ENCODE measurements around the gene SPPL2B. TPM values are rescaled to one million over a fixed set of nuclear protein-coding genes. Genes with fewer than 3 reads are reported as not detected.
A peak's percentile ranks its signal among the peaks of the same experiment; 100 is the strongest.

The SPPL2B gene
- total RNA-seq, 1 donor from 2014 or later, result 11.0 TPM

DNA sequence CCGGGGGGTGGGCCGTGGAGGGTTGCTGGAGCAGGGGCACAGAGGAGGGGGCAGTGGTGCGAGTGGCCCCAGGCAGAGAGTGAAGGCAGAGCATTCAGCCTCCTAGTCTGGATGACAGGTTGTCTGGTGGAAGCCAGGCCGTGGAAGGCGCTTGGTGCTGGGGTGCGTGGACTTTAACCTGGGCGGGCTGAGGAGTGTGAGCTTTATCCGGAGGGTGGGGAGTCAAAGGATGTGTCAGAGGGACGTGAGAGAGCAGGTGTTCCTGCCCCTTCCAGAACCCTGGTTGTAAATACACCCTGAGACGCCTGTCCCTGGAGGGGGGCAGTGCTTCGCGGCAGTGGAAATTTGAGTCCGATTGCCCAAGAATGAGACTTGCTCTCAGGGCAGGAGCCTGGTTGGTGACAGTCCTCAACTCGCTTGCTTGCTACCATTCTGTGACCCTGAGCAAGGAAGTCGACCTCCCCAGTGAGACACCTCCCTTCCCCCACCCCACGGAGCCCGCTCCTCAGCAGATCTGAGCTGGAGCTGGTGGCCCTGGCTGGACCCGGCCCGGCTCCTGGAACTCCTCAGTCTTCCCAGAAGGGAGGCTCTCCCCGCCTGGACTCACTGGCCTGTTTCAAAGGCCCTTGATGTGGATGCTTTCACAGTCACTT is 2.3 kb downstream of the SPPL2B start:
- H3K4me1 ChIP-seq (ENCODE audit: control insufficient read depth in 3 of 3, insufficient read depth in 3 of 3, low read length in 3 of 3), result peaks cover 53 to 70% (median 57%) of the 10 kb centered on the region in 3 donors
- H3K27ac ChIP-seq (ENCODE audit: low read depth, low read length), result peak overlapping the region; percentile 84
- H3K9me3 ChIP-seq (ENCODE audit: control insufficient read depth in 3 of 3, low read length in 3 of 3), result no peaks in the 10 kb centered on the region
- peak overlapping the region; percentile 63 to 71 (median 71) for H3K9ac ChIP-seq (ENCODE audit: low read depth in 1 of 3, low read length in 3 of 3)
- peak overlapping the region in 2 of 3 donors; percentile 35 to 45 for H3K4me3 ChIP-seq (ENCODE audit: low read length in 3 of 3)
- H3K36me3 ChIP-seq (ENCODE audit: control insufficient read depth in 3 of 3, insufficient read depth in 3 of 3, low read length in 3 of 3), result peaks cover 0 to 8% (median 0%) of the 10 kb centered on the region in 3 donors
- H3K27me3 ChIP-seq (ENCODE audit: control insufficient read depth in 3 of 3, insufficient read depth in 3 of 3, low read length in 3 of 3), result no peaks in the 10 kb centered on the region

DNA sequence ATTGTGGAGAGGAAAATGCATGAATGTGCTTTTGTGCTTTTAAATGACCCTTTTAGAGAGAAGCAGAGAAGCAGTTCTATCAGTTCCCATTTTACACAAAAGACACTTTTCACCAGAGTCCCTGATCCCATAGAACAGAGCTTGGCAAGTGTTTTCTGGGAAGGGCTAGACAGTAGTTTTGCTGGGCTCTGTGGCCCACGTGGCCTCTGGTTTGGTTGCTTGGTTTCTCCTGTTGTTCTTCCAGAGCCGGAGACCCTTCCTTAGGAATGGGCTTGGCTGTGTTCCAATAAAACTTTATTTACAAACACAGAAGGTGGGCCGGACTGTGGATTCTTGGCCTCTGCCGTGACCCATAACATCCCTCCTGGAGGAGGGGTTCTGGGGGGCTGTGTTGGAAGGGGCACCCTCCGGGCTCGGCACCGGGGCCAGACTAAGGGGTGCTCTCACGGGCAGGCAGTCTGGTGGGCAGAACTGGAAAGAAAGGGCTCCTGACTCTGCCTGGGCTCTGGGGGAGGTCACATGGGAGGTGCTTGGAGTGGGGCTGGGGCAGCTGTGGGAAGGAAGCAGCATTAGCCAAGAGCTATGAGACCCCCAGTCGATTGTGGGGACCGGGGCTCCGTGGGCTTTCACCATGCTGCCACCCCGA is 3.2 kb downstream of the SPPL2B start:
- peaks cover 48 to 78% (median 60%) of the 10 kb centered on the region in 3 donors for H3K4me1 ChIP-seq (ENCODE audit: control insufficient read depth in 3 of 3, insufficient read depth in 3 of 3, low read length in 3 of 3)
- H3K27ac ChIP-seq (ENCODE audit: low read depth, low read length), result peak overlapping the region; percentile 84
- peak overlapping the region in 2 of 3 donors; percentile 41 to 45 for H3K4me3 ChIP-seq (ENCODE audit: low read length in 3 of 3)
- peak overlapping the region in 2 of 3 donors; percentile 43 to 50 for H3K9ac ChIP-seq (ENCODE audit: low read depth in 1 of 3, low read length in 3 of 3)
- no peaks in the 10 kb centered on the region for H3K27me3 ChIP-seq (ENCODE audit: control insufficient read depth in 3 of 3, insufficient read depth in 3 of 3, low read length in 3 of 3)
- no peaks in the 10 kb centered on the region for H3K9me3 ChIP-seq (ENCODE audit: control insufficient read depth in 3 of 3, low read length in 3 of 3)
- peaks cover 0 to 5% (median 4%) of the 10 kb centered on the region in 3 donors for H3K36me3 ChIP-seq (ENCODE audit: control insufficient read depth in 3 of 3, insufficient read depth in 3 of 3, low read length in 3 of 3)

DNA sequence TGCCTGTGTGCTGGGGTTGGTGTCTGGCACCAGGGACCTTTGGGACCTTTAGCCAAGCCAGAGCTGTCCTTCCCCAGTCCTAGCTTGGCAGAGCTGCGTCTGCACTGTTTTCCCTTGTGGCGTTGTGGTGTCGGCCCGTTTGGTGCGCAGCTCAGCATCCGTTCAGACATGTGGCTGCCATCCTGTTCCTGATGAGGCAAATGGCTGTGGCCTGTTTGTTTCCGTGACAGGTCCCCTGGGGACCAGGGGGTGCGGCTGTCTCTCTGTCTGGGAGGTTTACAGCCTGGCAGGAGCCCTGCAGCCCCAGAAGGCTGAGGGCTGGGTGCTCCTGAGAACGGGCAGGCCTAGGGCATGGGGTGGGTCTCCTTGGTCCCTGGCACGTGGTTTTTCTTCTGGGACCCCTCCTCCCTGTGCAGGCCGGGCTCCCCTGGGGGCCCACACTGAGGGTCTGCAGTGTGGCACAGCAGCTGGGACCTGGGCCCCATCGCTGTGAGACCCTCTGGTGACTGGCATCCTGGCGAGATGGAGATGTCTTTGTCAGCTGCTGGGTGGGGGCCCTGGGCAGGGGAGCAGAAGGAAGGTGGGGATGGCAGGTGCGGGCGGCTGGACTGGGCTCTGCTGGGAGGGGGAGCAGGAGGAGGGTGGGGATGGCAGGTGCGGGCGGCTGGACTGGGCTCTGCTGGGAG is 4.0 kb downstream of the SPPL2B start:
- Histone ChIP-seq H3K36me3 (ENCODE audit: control insufficient read depth in 3 of 3, insufficient read depth in 3 of 3, low read length in 3 of 3) (peaks cover 2 to 6% (median 2%) of the 10 kb centered on the region in 3 donors), H3K9me3 (ENCODE audit: control insufficient read depth in 3 of 3, low read length in 3 of 3) (no peaks in the 10 kb centered on the region), H3K4me1 (ENCODE audit: control insufficient read depth in 3 of 3, insufficient read depth in 3 of 3, low read length in 3 of 3) (peaks cover 43 to 77% (median 53%) of the 10 kb centered on the region in 3 donors), H3K4me3 (ENCODE audit: low read length in 3 of 3) (peak overlapping the region in 1 of 3 donors; percentile 41), H3K9ac (ENCODE audit: low read depth in 1 of 3, low read length in 3 of 3) (peak overlapping the region; percentile 38 to 50 (median 43)), H3K27ac (ENCODE audit: low read depth, low read length) (peak overlapping the region; percentile 84), H3K27me3 (ENCODE audit: control insufficient read depth in 3 of 3, insufficient read depth in 3 of 3, low read length in 3 of 3) (no peaks in the 10 kb centered on the region)

DNA sequence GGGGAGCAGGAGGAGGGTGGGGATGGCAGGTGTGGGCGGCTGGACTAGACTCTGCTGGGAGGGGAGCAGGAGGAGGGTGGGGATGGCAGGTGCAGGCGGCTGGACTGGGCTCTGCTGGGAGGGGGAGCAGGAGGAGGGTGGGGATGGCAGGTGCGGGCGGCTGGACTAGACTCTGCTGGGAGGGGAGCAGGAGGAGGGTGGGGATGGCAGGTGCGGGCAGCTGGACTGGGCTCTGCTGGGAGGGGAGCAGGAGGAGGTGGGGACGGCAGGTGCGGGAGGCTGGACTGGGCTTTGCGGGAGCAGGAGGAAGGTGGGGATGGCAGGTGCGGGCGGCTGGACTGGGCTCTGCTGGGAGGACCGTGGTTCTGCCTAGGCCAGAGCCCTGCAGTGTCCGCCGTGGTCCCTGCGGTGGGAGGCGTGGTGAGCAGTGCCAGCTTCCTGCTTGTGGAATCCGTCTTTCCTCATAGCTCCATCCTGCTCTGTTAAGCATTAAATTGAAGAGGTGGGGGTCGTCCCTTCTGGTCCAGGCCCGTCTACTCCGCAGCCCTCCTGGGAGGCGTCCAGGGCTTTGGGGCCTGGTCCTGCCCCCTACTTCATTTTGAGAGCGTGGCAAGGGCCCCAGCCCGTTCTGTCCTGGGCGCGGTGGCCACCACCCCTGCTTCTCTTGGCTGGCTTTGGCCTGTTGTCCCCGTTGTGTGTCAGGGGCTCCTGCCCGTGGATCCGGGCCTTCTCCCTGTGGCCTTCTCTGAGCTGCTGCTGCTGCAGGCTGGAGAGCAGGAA is 4.7 kb downstream of the SPPL2B start:
- no peak overlapping the region for H3K27ac ChIP-seq (ENCODE audit: low read depth, low read length)
- peaks cover 39 to 75% (median 49%) of the 10 kb centered on the region in 3 donors for H3K4me1 ChIP-seq (ENCODE audit: control insufficient read depth in 3 of 3, insufficient read depth in 3 of 3, low read length in 3 of 3)

DNA sequence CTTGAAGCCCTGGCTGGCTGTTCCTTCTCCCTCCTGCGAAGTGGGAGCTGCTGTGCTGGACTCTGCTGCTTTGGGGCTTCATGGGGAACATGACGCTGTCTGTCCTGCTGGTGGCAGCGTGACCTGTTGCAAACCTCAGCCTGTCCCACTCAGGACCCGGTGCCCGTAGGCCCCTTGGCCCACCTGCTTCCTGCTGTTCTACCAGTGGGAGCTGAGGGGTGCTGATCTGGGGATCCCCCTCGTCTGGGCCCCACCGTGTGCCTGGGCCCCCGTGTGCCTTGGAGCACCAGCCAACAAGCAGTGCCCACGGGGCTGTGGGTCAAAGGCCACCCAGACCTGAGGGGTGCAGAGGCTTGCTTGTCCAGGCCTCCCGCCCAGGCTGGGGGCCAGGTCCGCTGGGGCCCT is 5.3 kb downstream of the SPPL2B start:
- Histone ChIP-seq H3K9me3 (ENCODE audit: control insufficient read depth in 3 of 3, low read length in 3 of 3) (no peaks in the 10 kb centered on the region), H3K4me1 (ENCODE audit: control insufficient read depth in 3 of 3, insufficient read depth in 3 of 3, low read length in 3 of 3) (peaks cover 39 to 73% (median 49%) of the 10 kb centered on the region in 3 donors), H3K27me3 (ENCODE audit: control insufficient read depth in 3 of 3, insufficient read depth in 3 of 3, low read length in 3 of 3) (no peaks in the 10 kb centered on the region), H3K9ac (ENCODE audit: low read depth in 1 of 3, low read length in 3 of 3) (peak overlapping the region in 2 of 3 donors; percentile 6 to 54), H3K36me3 (ENCODE audit: control insufficient read depth in 3 of 3, insufficient read depth in 3 of 3, low read length in 3 of 3) (peaks cover 2 to 6% (median 3%) of the 10 kb centered on the region in 3 donors), H3K27ac (ENCODE audit: low read depth, low read length) (no peak overlapping the region), H3K4me3 (ENCODE audit: low read length in 3 of 3) (no peak overlapping the region)

More for the DNA sequence above, 4.7 kb downstream of the SPPL2B start:
- no peak overlapping the region for H3K4me3 ChIP-seq (ENCODE audit: low read length in 3 of 3)
- peak overlapping the region in 2 of 3 donors; percentile 6 to 54 for H3K9ac ChIP-seq (ENCODE audit: low read depth in 1 of 3, low read length in 3 of 3)
- H3K27me3 ChIP-seq (ENCODE audit: control insufficient read depth in 3 of 3, insufficient read depth in 3 of 3, low read length in 3 of 3), result no peaks in the 10 kb centered on the region
- peaks cover 2 to 6% (median 3%) of the 10 kb centered on the region in 3 donors for H3K36me3 ChIP-seq (ENCODE audit: control insufficient read depth in 3 of 3, insufficient read depth in 3 of 3, low read length in 3 of 3)
- no peaks in the 10 kb centered on the region for H3K9me3 ChIP-seq (ENCODE audit: control insufficient read depth in 3 of 3, low read length in 3 of 3)

DNA sequence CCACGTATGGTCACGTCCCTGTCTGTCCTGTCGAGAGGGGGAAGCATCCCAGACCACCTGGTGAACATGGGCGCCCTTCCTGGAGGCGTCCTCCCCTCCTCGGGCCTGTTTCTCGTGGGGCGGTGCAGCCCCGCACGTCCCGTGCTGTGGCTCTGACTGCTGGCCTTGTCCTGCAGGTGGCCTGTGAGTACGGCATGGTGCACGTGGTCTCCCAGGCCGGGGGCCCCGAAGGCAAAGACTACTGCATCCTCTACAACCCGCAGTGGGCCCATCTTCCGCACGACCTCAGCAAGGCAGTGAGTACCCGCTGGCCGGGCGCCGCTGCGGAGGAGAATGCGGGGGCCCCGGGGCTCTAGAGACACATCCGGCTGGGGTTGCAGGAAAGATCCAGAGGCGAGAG is 5.9 kb downstream of the SPPL2B start:
- Histone ChIP-seq H3K27ac (ENCODE audit: low read depth, low read length) (no peak overlapping the region), H3K9ac (ENCODE audit: low read depth in 1 of 3, low read length in 3 of 3) (no peak overlapping the region), H3K4me3 (ENCODE audit: low read length in 3 of 3) (no peak overlapping the region), H3K27me3 (ENCODE audit: control insufficient read depth in 3 of 3, insufficient read depth in 3 of 3, low read length in 3 of 3) (no peaks in the 10 kb centered on the region), H3K36me3 (ENCODE audit: control insufficient read depth in 3 of 3, insufficient read depth in 3 of 3, low read length in 3 of 3) (peaks cover 4 to 6% (median 5%) of the 10 kb centered on the region in 3 donors), H3K9me3 (ENCODE audit: control insufficient read depth in 3 of 3, low read length in 3 of 3) (no peaks in the 10 kb centered on the region), H3K4me1 (ENCODE audit: control insufficient read depth in 3 of 3, insufficient read depth in 3 of 3, low read length in 3 of 3) (peaks cover 34 to 67% (median 44%) of the 10 kb centered on the region in 3 donors)

DNA sequence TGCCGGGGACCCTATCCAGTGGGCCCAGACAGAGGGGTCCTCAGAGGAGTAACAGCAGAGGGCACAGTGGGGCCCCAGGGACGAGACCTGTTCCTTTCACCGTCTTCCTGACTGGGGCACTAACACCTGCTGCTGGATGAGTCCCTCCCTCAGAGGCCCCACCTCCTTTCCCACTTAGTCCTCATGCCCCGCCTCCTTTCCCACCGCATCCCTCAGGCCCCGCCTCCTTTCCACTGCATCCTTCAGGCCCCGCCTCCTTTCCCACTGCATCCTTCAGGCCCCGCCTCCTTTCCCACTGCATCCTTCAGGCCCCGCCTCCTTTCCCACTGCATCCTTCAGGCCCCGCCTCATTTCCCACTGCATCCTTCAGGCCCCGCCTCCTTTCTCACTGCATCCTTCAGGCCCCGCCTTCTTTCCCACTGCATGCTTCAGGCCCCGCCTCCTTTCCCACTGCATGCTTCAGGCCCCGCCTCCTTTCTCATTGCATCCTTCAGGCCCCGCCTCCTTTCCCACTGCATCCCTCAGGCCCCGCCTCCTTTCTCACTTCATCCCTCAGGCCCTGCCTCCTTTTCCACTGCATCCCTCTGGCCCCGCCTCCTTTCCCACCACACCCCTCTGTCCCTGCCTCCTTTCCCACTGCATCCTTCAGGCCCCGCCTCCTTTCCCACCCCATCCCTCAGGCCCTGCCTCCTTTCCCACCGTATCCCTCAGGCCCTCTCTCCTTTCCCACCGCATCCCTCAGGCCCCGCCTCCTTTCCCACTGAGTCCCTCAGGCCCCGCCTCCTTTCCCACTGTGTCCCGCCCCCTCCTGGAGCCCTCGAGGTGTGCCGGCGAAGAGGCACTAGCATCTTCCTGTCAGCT is 6.7 kb downstream of the SPPL2B start:
- peaks cover 28 to 60% (median 40%) of the 10 kb centered on the region in 3 donors for H3K4me1 ChIP-seq (ENCODE audit: control insufficient read depth in 3 of 3, insufficient read depth in 3 of 3, low read length in 3 of 3)
- peaks cover 5 to 12% (median 6%) of the 10 kb centered on the region in 3 donors for H3K36me3 ChIP-seq (ENCODE audit: control insufficient read depth in 3 of 3, insufficient read depth in 3 of 3, low read length in 3 of 3)
- H3K9ac ChIP-seq (ENCODE audit: low read depth in 1 of 3, low read length in 3 of 3), result no peak overlapping the region
- H3K27ac ChIP-seq (ENCODE audit: low read depth, low read length), result no peak overlapping the region
- H3K4me3 ChIP-seq (ENCODE audit: low read length in 3 of 3), result no peak overlapping the region
- H3K9me3 ChIP-seq (ENCODE audit: control insufficient read depth in 3 of 3, low read length in 3 of 3), result no peaks in the 10 kb centered on the region
- H3K27me3 ChIP-seq (ENCODE audit: control insufficient read depth in 3 of 3, insufficient read depth in 3 of 3, low read length in 3 of 3), result no peaks in the 10 kb centered on the region

DNA sequence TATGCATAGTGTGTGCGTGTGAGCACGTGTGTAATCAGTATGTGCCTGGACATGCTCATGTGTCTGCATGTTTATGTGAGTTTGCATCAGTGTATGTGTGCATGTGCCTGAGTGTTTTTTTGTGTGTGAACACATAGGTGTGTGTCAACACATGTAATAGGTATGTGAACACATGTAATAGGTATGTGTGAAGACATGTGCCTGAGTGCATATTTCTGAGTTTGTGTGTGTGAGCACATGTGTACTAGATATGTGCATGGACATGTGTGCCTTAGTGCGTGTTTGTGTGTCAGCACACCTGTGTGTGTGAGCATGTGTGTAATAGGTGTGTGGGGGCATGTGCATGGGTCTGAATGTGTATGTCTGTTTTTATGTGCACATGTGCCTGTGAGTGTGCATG is 7.4 kb downstream of the SPPL2B start:
- Histone ChIP-seq H3K4me3 (ENCODE audit: low read length in 3 of 3) (no peak overlapping the region), H3K27me3 (ENCODE audit: control insufficient read depth in 3 of 3, insufficient read depth in 3 of 3, low read length in 3 of 3) (no peaks in the 10 kb centered on the region), H3K9me3 (ENCODE audit: control insufficient read depth in 3 of 3, low read length in 3 of 3) (no peaks in the 10 kb centered on the region), H3K4me1 (ENCODE audit: control insufficient read depth in 3 of 3, insufficient read depth in 3 of 3, low read length in 3 of 3) (peaks cover 21 to 54% (median 33%) of the 10 kb centered on the region in 3 donors), H3K36me3 (ENCODE audit: control insufficient read depth in 3 of 3, insufficient read depth in 3 of 3, low read length in 3 of 3) (peaks cover 5 to 12% (median 6%) of the 10 kb centered on the region in 3 donors), H3K27ac (ENCODE audit: low read depth, low read length) (no peak overlapping the region), H3K9ac (ENCODE audit: low read depth in 1 of 3, low read length in 3 of 3) (no peak overlapping the region)
